ENCODE results near the gene CLTRN.

DNA sequence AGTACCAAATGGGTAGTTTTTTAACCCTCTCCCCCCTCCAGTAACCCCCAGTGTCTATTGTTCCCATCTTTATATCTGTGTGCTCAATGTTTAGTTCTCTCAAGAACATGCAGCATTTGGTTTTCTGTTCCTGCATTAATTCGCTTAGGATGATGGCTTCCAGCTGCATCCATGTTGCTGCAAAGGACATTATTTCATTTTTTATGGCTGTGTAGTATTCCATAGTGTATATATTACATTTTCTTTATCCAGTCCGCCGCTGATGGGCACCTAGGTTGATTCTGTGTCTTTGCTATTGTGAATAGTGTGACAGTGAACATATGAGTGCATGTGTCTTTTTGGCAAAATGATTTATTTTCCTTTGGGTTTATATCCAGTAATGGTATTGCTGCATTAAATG is 31.9 kb upstream of the CLTRN start:
- TF ChIP-seq CTCF (IDR thresholded peaks at IDR 0.05) = no peak
- no peak for TF ChIP-seq TCF7L2 (IDR thresholded peaks at IDR 0.05; ENCODE audit: low read depth, low read length)
- TF ChIP-seq POLR2AphosphoS5 (IDR thresholded peaks at IDR 0.05; ENCODE audit: low read depth, low read length) = no peak
- no peak for TF ChIP-seq SIN3A (IDR thresholded peaks at IDR 0.05; ENCODE audit: borderline replicate concordance, insufficient read depth, low read depth, low read length)
- no peak for TF ChIP-seq REST (IDR thresholded peaks at IDR 0.05; ENCODE audit: insufficient read depth in 1 of 2, low read depth in 2 of 2, low read length in 1 of 2)

Data from Panc1 (cell line).